Astrocyte (in vitro differentiated cells and primary cell): ENCODE results near the gene SLC25A33.

Source experiments
- EZH2 ChIP-seq: IDR thresholded peaks from 2 replicates; pipeline ENCODE4 v1.6.1; 2012; ENCODE audit warnings: mild to moderate bottlenecking, low read length, inconsistent platforms; ENCODE audit not compliant: insufficient read depth
- TF ChIP-seq, protein P1 (sequence below): IDR thresholded peaks from 2 replicates; pipeline ENCODE4 v1.5.1; 2011; ENCODE audit warnings: low read depth, mild to moderate bottlenecking, inconsistent platforms, low read length, moderate library complexity; ENCODE audit not compliant: insufficient read depth

DNA sequence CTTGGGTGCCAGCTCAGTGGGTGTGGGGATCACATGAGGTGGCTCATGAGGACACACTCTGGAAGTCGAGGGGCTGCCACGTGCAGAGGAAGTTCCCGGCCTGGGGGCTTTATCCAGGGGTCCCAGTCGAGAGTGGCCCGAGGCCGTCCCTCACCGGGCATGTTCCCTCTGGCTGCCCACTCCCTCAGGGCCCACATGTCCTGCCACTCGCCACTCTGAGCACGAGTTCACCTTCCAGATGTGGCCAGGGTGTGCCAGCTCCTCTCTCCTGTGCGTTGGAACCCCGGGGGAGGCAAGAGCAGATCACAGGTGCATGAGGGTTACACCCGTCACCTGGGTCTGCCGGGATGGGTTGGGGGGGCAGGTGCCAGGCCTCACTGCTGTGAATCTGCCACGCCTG is 64.0 kb downstream of the SLC25A33 start:
- TF ChIP-seq, protein P1, sequence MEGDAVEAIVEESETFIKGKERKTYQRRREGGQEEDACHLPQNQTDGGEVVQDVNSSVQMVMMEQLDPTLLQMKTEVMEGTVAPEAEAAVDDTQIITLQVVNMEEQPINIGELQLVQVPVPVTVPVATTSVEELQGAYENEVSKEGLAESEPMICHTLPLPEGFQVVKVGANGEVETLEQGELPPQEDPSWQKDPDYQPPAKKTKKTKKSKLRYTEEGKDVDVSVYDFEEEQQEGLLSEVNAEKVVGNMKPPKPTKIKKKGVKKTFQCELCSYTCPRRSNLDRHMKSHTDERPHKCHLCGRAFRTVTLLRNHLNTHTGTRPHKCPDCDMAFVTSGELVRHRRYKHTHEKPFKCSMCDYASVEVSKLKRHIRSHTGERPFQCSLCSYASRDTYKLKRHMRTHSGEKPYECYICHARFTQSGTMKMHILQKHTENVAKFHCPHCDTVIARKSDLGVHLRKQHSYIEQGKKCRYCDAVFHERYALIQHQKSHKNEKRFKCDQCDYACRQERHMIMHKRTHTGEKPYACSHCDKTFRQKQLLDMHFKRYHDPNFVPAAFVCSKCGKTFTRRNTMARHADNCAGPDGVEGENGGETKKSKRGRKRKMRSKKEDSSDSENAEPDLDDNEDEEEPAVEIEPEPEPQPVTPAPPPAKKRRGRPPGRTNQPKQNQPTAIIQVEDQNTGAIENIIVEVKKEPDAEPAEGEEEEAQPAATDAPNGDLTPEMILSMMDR: no peak
- no peak for TF ChIP-seq EZH2
